ENCODE results near the gene FILIP1L.

FILIP1L gene

GRCh38 chr3:100006570-100007271 is 107.6 kb downstream of the FILIP1L start:
- Histone ChIP-seq H2AFZ (ENCODE audit: low read depth, low read length, severe bottlenecking) (no peak overlapping the region), H3K36me3 (ENCODE audit: low read length) (no peaks in the 10 kb centered on the region), H3F3A (ENCODE audit: insufficient read depth) (no peaks in the 10 kb centered on the region), H3K4me3 (ENCODE audit: insufficient read depth, low read length, poor library complexity, severe bottlenecking) (no peak overlapping the region), H3K9ac (ENCODE audit: low read length) (no peak overlapping the region), H3K4me2 (ENCODE audit: low read depth, low read length, poor library complexity, severe bottlenecking) (no peak overlapping the region), H3K9me3 (ENCODE audit: insufficient read depth, low read length) (no peaks in the 10 kb centered on the region), H4K20me1 (ENCODE audit: low read depth, low read length) (no peaks in the 10 kb centered on the region), H3K27me3 (ENCODE audit: low read length) (no peaks in the 10 kb centered on the region), H3K9me2 (replicated peaks; ENCODE audit: insufficient read depth, low read length) (no peaks in the 10 kb centered on the region), H3K79me2 (ENCODE audit: insufficient read depth, low read length) (no peaks in the 10 kb centered on the region), H3K27ac (ENCODE audit: low read depth, low read length) (no peak overlapping the region)
- TF ChIP-seq EZH2phosphoT487 (conservative IDR thresholded peaks at IDR 0.05; ENCODE audit: low read length) (no peak), CTCF (IDR thresholded peaks at IDR 0.05; ENCODE audit: insufficient read depth, low read length, poor library complexity, severe bottlenecking) (no peak)

GRCh38 chr3:100005665-100006393 is 108.5 kb downstream of the FILIP1L start:
- Histone ChIP-seq H3F3A (ENCODE audit: insufficient read depth) (no peaks in the 10 kb centered on the region), H3K9me2 (replicated peaks; ENCODE audit: insufficient read depth, low read length) (no peaks in the 10 kb centered on the region), H3K27ac (ENCODE audit: low read depth, low read length) (no peak overlapping the region)

GRCh38 chr3:100004931-100005330 is 109.4 kb downstream of the FILIP1L start:
- Histone ChIP-seq H4K20me1 (ENCODE audit: low read depth, low read length) (no peaks in the 10 kb centered on the region), H3K79me2 (ENCODE audit: insufficient read depth, low read length) (no peaks in the 10 kb centered on the region), H3K9me2 (replicated peaks; ENCODE audit: insufficient read depth, low read length) (no peaks in the 10 kb centered on the region), H3K9me3 (ENCODE audit: insufficient read depth, low read length) (no peaks in the 10 kb centered on the region), H3K27ac (ENCODE audit: low read depth, low read length) (no peak overlapping the region), H3K4me2 (ENCODE audit: low read depth, low read length, poor library complexity, severe bottlenecking) (no peak overlapping the region), H3K4me3 (ENCODE audit: insufficient read depth, low read length, poor library complexity, severe bottlenecking) (no peak overlapping the region), H3K36me3 (ENCODE audit: low read length) (no peaks in the 10 kb centered on the region), H3F3A (ENCODE audit: insufficient read depth) (no peaks in the 10 kb centered on the region), H3K27me3 (ENCODE audit: low read length) (no peaks in the 10 kb centered on the region), H3K9ac (ENCODE audit: low read length) (no peak overlapping the region), H2AFZ (ENCODE audit: low read depth, low read length, severe bottlenecking) (no peak overlapping the region)
- TF ChIP-seq EZH2phosphoT487 (conservative IDR thresholded peaks at IDR 0.05; ENCODE audit: low read length) (no peak), CTCF (IDR thresholded peaks at IDR 0.05; ENCODE audit: insufficient read depth, low read length, poor library complexity, severe bottlenecking) (no peak)

More at GRCh38 chr3:100005665-100006393, 108.5 kb downstream of the FILIP1L start:
- no peaks in the 10 kb centered on the region for H3K36me3 ChIP-seq (ENCODE audit: low read length)
- H3K9me3 ChIP-seq (ENCODE audit: insufficient read depth, low read length): no peaks in the 10 kb centered on the region
- no peak overlapping the region for H3K4me3 ChIP-seq (ENCODE audit: insufficient read depth, low read length, poor library complexity, severe bottlenecking)
- no peaks in the 10 kb centered on the region for H4K20me1 ChIP-seq (ENCODE audit: low read depth, low read length)
- no peak overlapping the region for H3K9ac ChIP-seq (ENCODE audit: low read length)
- no peak overlapping the region for H3K4me2 ChIP-seq (ENCODE audit: low read depth, low read length, poor library complexity, severe bottlenecking)
- no peak overlapping the region for H2AFZ ChIP-seq (ENCODE audit: low read depth, low read length, severe bottlenecking)
- TF ChIP-seq CTCF (IDR thresholded peaks at IDR 0.05; ENCODE audit: insufficient read depth, low read length, poor library complexity, severe bottlenecking) (no peak), EZH2phosphoT487 (conservative IDR thresholded peaks at IDR 0.05; ENCODE audit: low read length) (no peak)
- H3K79me2 ChIP-seq (ENCODE audit: insufficient read depth, low read length): no peaks in the 10 kb centered on the region
- H3K27me3 ChIP-seq (ENCODE audit: low read length): no peaks in the 10 kb centered on the region
